HEK293 (cell line): ENCODE data around the gene ATOH8.

Experiments used
- CTCF ChIA-PET: fragments of 350-600 bp; formaldehyde crosslinking; extraction: SDS; loops from one replicate; lab custom pipeline; 2021; ENCODE audit warnings: antibody characterized with exemption; lab: Yijun Ruan, JAX
- POLR2A ChIA-PET: fragments of 300-600 bp; formaldehyde crosslinking; extraction: SDS; loops from one replicate; lab custom pipeline; 2020; ENCODE audit warnings: antibody characterized with exemption, inconsistent platforms; lab: Yijun Ruan, JAX
- H3K27ac ChIP-seq: fragments of 200-500 bp; sonication (Bioruptor generic); 2 replicates; pipeline ENCODE4 v1.5.1; 2014; ENCODE audit warnings: low read depth, low read length, control low read depth, inconsistent platforms; ENCODE audit errors: extremely low read depth
- H3K36me3 ChIP-seq, 2 experiments: fragments of 200-500 bp in 1 of 2; sonication (Bioruptor generic) in 1 of 2; 1 replicate in 1 of 2; 2 replicates in 1 of 2; pipeline ENCODE4 v1.5.1; 2014 to 2017; ENCODE audit warnings: inconsistent platforms in 2 of 2, low read length in 2 of 2; ENCODE audit not compliant: control insufficient read depth in 2 of 2, insufficient read depth in 1 of 2
- H3K4me1 ChIP-seq: fragments of 200-500 bp; sonication (Bioruptor generic); 2 replicates; pipeline ENCODE4 v1.5.1; 2014; ENCODE audit warnings: mild to moderate bottlenecking, low read length, inconsistent platforms; ENCODE audit not compliant: control insufficient read depth, insufficient read depth
- H3K4me3 ChIP-seq: 2 replicates; pipeline ENCODE4 v1.5.1; 2011; ENCODE audit warnings: low read depth, mild to moderate bottlenecking, control low read depth, low read length, moderate library complexity
- H3K9me3 ChIP-seq: fragments of 200-500 bp; sonication (Bioruptor generic); 2 replicates; pipeline ENCODE4 v1.5.1; 2014; ENCODE audit warnings: low read depth, low read length, inconsistent platforms; ENCODE audit not compliant: control insufficient read depth, insufficient read depth
- KLF8 ChIP-seq: fragments of 450-650 bp; formaldehyde crosslinking; IDR thresholded peaks from 2 replicates; pipeline ENCODE4 v1.5.1; 2016; ENCODE audit warnings: missing biosample characterization, missing genetic modification characterization
- PBX3 ChIP-seq: sonication (generic); formaldehyde crosslinking; IDR thresholded peaks from 2 replicates; pipeline ENCODE4 v1.8.1; 2022; ENCODE audit warnings: mild to moderate bottlenecking, moderate library complexity, missing genetic modification reagents
- PRDM1 ChIP-seq: fragments of 450-650 bp; formaldehyde crosslinking; IDR thresholded peaks from 2 replicates; pipeline ENCODE4; 2016; ENCODE audit warnings: missing biosample characterization, missing genetic modification characterization
- TRIM28 ChIP-seq: IDR thresholded peaks from 2 replicates; pipeline ENCODE4 v1.6.1; 2011; ENCODE audit warnings: low read length, control low read depth, borderline replicate concordance
- ZBTB20 ChIP-seq: fragments of 450-650 bp; formaldehyde crosslinking; IDR thresholded peaks from 2 replicates; pipeline ENCODE4 v1.5.1; 2016; ENCODE audit warnings: missing biosample characterization, missing genetic modification characterization
- ZEB2 ChIP-seq: fragments of 450-650 bp; formaldehyde crosslinking; IDR thresholded peaks from 2 replicates; pipeline ENCODE4 v1.5.1; 2016; ENCODE audit warnings: missing biosample characterization, missing genetic modification characterization
- ZNF148 ChIP-seq: fragments of 450-650 bp; formaldehyde crosslinking; IDR thresholded peaks from 2 replicates; pipeline ENCODE4 v1.5.0; 2017; ENCODE audit warnings: missing biosample characterization, missing genetic modification characterization, borderline replicate concordance
- ZNF155 ChIP-seq: fragments of 450-650 bp; formaldehyde crosslinking; IDR thresholded peaks from 2 replicates; pipeline ENCODE4 v1.5.1; 2016; ENCODE audit warnings: missing biosample characterization, missing genetic modification characterization
- ZNF214 ChIP-seq: fragments of 450-650 bp; formaldehyde crosslinking; IDR thresholded peaks from 2 replicates; pipeline ENCODE4 v1.5.1; 2017; ENCODE audit warnings: missing biosample characterization, mild to moderate bottlenecking, missing genetic modification characterization, borderline replicate concordance
- ZNF23 ChIP-seq: fragments of 450-650 bp; formaldehyde crosslinking; IDR thresholded peaks from 2 replicates; pipeline ENCODE4 v1.5.1; 2016; ENCODE audit warnings: missing biosample characterization, missing genetic modification characterization, borderline replicate concordance
- ZNF274 ChIP-seq, 2 experiments: fragments of 200-500 bp in 1 of 2; fragments of 450-650 bp in 1 of 2; sonication (Bioruptor generic) in 1 of 2; formaldehyde crosslinking in 1 of 2; IDR thresholded peaks; 2 replicates each; pipeline versions ENCODE4 v1.5.1 to v1.6.1; 2014 to 2016; ENCODE audit warnings: borderline replicate concordance in 1 of 2, inconsistent platforms in 1 of 2, low read length in 1 of 2, missing biosample characterization in 1 of 2, missing genetic modification characterization in 1 of 2
- ZNF350 ChIP-seq: fragments of 450-650 bp; formaldehyde crosslinking; IDR thresholded peaks from 2 replicates; pipeline ENCODE4 v1.5.0; 2017; ENCODE audit warnings: missing biosample characterization, mild to moderate bottlenecking, missing genetic modification characterization
- ZNF426 ChIP-seq: fragments of 450-650 bp; formaldehyde crosslinking; IDR thresholded peaks from 2 replicates; pipeline ENCODE4 v1.5.1; 2017; ENCODE audit warnings: missing biosample characterization, missing genetic modification characterization, mild to moderate bottlenecking, inconsistent platforms, moderate library complexity
- ZNF530 ChIP-seq: fragments of 450-650 bp; formaldehyde crosslinking; IDR thresholded peaks from 2 replicates; pipeline ENCODE4 v1.5.1; 2016; ENCODE audit warnings: low read depth, missing biosample characterization, missing genetic modification characterization
- ZNF544 ChIP-seq: fragments of 450-650 bp; formaldehyde crosslinking; IDR thresholded peaks from 2 replicates; pipeline ENCODE4 v1.5.0; 2017; ENCODE audit warnings: missing biosample characterization, missing genetic modification characterization
- ZNF623 ChIP-seq: fragments of 450-650 bp; formaldehyde crosslinking; IDR thresholded peaks from 2 replicates; pipeline ENCODE4 v1.5.1; 2016; ENCODE audit warnings: missing biosample characterization, missing genetic modification characterization
- ZNF654 ChIP-seq: fragments of 450-650 bp; formaldehyde crosslinking; IDR thresholded peaks from 2 replicates; pipeline ENCODE4 v1.5.1; 2016; ENCODE audit warnings: low read depth, missing biosample characterization, missing genetic modification characterization
- TF ChIP-seq, protein P1 (sequence below): fragments of 450-650 bp; formaldehyde crosslinking; IDR thresholded peaks from 2 replicates; pipeline ENCODE4 v1.5.1; 2016; ENCODE audit warnings: missing biosample characterization, missing genetic modification characterization

The ATOH8 gene

GRCh38 chr2:85797263-85797660 lies 43.5 kb downstream of the ATOH8 start:
- no peak overlapping the region for H3K27ac ChIP-seq
- no peaks in the 10 kb centered on the region for H3K9me3 ChIP-seq
- CTCF ChIA-PET = interaction anchor here (0.8 to 2.3 kb wide), 4 partner anchors 44 to 81 kb away, joined by 3 to 20 read pairs (median 10); partner anchors contain the start of gene ATOH8
- POLR2A ChIA-PET = interaction anchor here (0.9 kb wide), 1 partner anchor 55 kb away, joined by 4 read pairs; no protein-coding TSS in a partner anchor
- no peaks in the 10 kb centered on the region for H3K36me3 ChIP-seq
- peaks cover 6% of the 10 kb centered on the region; the same call in 1 of the 2 replicates for H3K4me1 ChIP-seq
- H3K4me3 ChIP-seq = no peak overlapping the region
- TF ChIP-seq ZEB2 (tag by site-specific recombination) (no peak), ZNF148 (tag by site-specific recombination) (no peak), ZNF155 (tag by site-specific recombination) (no peak), ZNF214 (tag by site-specific recombination) (no peak), TRIM28 (no peak), ZNF426 (no peak), PRDM1 (tag by site-specific recombination) (no peak), ZNF274 (IDR thresholded peaks at IDR 0.05; ENCODE audit: low read length) (no peak), ZNF274 (tag by site-specific recombination; IDR thresholded peaks at IDR 0.05; ENCODE audit: borderline replicate concordance) (no peak), ZNF23 (tag by site-specific recombination) (no peak), ZNF623 (tag by site-specific recombination) (no peak), PBX3 (CRISPR knock-in tag) (no peak), KLF8 (tag by site-specific recombination) (no peak), ZNF530 (tag by site-specific recombination) (no peak), ZBTB20 (tag by site-specific recombination) (no peak)

DNA sequence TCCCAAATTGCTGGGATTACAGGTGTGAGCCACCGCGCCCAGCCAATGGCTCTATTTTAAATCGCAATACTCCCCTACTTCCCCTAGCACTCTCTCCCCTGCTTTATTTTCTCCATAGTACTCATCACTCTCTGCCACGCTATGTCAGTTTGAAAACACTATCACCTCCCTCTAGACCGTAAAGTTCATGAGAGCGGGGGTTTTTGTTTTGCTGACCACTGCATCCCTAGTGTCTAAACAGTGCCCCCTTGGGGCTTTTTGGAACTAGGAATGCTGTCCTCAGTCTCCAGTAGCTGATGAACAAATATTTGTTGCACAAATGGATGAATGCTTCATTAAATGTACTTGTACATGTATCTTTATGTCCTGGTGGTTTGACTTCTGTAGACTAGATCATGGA lies 44.1 kb downstream of the ATOH8 start:
- H3K27ac ChIP-seq = no peak overlapping the region
- ChIA-PET CTCF (interaction anchor here (0.6 to 2.3 kb wide), 11 partner anchors 8 to 170 kb away, joined by 3 to 20 read pairs (median 4); partner anchors contain the start of gene ATOH8), POLR2A (no interaction called here)
- no peaks in the 10 kb centered on the region; the same call in 1 of the 2 replicates for H3K4me1 ChIP-seq
- peak; percentile 40 for TF ChIP-seq ZNF654 (tag by site-specific recombination)
- TF ChIP-seq ZNF544 (tag by site-specific recombination) = no peak
- TF ChIP-seq, protein P1, sequence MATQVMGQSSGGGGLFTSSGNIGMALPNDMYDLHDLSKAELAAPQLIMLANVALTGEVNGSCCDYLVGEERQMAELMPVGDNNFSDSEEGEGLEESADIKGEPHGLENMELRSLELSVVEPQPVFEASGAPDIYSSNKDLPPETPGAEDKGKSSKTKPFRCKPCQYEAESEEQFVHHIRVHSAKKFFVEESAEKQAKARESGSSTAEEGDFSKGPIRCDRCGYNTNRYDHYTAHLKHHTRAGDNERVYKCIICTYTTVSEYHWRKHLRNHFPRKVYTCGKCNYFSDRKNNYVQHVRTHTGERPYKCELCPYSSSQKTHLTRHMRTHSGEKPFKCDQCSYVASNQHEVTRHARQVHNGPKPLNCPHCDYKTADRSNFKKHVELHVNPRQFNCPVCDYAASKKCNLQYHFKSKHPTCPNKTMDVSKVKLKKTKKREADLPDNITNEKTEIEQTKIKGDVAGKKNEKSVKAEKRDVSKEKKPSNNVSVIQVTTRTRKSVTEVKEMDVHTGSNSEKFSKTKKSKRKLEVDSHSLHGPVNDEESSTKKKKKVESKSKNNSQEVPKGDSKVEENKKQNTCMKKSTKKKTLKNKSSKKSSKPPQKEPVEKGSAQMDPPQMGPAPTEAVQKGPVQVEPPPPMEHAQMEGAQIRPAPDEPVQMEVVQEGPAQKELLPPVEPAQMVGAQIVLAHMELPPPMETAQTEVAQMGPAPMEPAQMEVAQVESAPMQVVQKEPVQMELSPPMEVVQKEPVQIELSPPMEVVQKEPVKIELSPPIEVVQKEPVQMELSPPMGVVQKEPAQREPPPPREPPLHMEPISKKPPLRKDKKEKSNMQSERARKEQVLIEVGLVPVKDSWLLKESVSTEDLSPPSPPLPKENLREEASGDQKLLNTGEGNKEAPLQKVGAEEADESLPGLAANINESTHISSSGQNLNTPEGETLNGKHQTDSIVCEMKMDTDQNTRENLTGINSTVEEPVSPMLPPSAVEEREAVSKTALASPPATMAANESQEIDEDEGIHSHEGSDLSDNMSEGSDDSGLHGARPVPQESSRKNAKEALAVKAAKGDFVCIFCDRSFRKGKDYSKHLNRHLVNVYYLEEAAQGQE (tag by site-specific recombination) = 0 out of 2 replicates have a peak, but pooled peaks have one; percentile 28
- no peak for TF ChIP-seq ZNF350 (tag by site-specific recombination)
- H3K9me3 ChIP-seq = no peaks in the 10 kb centered on the region
- no peaks in the 10 kb centered on the region for H3K36me3 ChIP-seq
- H3K4me3 ChIP-seq = no peak overlapping the region
